G401 (cell line): ENCODE data around the gene TCEAL1. TPM values are rescaled to one million over a fixed set of nuclear protein-coding genes. Genes with fewer than 3 reads are reported as not detected.
"Not testable (repeated sequence)": the region's sequence is repeated elsewhere in the genome, so short reads cannot be mapped to it uniquely, and the experiment has no call there.

Experiments
- DNase-seq: peaks from one replicate; pipeline ENCODE4 v3.0.0-alpha.2; 2015; ENCODE audit warnings: low spot score
- in situ Hi-C: cut with HindIII; loops from 2 replicates; pipeline ENCODE4 v1.10.0; 2016; ENCODE audit warnings: low sequenced_read_pairs, mixed read lengths
- total RNA-seq: library from RNA; depleted of rRNA; stranded (reverse); fragments of >200 nt; shearing (Covaris generic); gene quantifications from 2 replicates; pipeline ENCODE4 v1.2.3, GENCODE V29; 2014

Gene TCEAL1
- total RNA-seq, 1 experiment from 2014 or later, result 27.0 TPM

DNA sequence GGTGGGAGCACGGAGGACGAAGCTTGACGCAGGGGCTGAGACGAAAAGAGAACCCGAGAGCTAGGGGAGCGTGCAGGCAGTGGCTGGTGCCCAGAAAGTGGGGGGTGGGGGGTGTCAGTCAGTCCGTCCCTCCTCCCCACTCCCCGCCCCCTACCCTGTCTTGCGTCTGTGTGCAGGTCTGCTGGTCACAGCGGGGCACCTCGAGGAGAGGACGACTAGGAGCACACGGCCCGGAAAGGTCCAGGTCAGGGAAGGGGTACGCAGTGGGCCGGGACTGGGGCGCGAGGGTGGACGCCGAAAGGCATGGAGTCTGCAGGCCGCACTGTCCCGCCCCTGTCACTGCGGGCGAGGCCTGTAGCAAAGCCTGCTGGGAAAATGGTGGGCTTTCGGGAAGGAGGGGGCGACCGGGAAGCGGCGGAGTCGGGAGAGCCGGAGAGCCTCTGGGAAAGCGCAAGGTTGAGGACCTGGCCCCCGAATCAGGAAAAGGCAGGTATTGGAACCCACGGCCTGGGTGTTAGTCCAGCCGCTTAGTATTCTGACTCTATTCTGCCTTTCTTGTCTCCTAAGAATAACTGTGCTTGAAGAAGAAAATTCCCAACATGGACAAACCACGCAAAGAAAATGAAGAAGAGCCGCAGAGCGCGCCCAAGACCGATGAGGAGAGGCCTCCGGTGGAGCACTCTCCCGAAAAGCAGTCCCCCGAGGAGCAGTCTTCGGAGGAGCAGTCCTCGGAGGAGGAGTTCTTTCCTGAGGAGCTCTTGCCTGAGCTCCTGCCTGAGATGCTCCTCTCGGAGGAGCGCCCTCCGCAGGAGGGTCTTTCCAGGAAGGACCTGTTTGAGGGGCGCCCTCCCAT, 769 bp downstream of the TCEAL1 start:
- peak; percentile 74 for DNase-seq
- in situ Hi-C loops, result no loop called here

DNA sequence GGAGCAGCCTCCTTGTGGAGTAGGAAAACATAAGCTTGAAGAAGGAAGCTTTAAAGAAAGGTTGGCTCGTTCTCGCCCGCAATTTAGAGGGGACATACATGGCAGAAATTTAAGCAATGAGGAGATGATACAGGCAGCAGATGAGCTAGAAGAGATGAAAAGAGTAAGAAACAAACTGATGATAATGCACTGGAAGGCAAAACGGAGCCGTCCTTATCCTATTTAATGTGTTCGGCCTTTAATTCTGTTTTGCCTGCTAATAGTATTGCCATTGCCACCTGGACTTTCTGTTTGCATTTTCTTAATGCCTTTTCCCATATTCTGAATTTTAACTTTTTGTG, 1.4 kb downstream of the TCEAL1 start:
- DNase-seq, result no peak
- in situ Hi-C loops, result no loop called here

DNA sequence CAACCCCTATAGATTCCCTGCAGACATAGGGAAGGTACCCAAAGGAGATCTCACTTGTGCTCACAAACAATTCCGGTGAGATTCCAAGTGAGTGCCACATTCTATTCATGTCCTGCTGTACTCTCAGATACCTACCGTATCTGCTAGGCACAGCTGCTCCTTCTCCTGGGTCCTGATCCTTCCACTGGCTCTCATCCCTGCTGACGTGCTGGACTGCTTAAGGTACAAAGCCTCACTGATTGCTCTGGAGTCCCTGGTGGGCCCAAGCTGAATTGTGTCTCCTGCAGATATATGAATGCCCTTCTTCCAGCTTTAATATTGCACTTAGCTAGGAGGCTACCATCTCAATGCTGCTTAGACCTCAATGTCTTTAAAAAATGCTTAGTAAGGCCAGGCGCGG, 2.4 kb downstream of the TCEAL1 start:
- peak; percentile 25 for DNase-seq
- in situ Hi-C loops, result no loop called here

DNA sequence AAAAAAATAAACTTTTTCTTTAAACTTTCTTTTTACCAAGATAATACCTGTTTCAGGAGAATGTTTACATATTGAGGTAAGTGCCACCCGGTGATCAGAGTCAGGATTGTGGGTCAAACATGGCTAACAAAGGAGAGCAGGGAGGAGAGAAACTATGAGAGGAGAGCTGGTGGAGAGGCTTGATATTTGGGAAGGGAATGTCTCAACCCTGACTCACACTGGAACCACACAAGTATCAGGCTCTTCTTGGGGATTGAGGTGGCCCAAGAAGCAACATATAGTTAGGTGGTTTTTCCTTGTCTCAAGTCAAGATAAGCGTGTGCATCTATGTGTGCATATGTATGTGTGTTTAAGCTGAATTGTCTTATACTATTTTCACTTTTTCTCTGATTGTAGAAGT, 6.7 kb downstream of the TCEAL1 start:
- no peak for DNase-seq
- in situ Hi-C loops, result no loop called here

DNA sequence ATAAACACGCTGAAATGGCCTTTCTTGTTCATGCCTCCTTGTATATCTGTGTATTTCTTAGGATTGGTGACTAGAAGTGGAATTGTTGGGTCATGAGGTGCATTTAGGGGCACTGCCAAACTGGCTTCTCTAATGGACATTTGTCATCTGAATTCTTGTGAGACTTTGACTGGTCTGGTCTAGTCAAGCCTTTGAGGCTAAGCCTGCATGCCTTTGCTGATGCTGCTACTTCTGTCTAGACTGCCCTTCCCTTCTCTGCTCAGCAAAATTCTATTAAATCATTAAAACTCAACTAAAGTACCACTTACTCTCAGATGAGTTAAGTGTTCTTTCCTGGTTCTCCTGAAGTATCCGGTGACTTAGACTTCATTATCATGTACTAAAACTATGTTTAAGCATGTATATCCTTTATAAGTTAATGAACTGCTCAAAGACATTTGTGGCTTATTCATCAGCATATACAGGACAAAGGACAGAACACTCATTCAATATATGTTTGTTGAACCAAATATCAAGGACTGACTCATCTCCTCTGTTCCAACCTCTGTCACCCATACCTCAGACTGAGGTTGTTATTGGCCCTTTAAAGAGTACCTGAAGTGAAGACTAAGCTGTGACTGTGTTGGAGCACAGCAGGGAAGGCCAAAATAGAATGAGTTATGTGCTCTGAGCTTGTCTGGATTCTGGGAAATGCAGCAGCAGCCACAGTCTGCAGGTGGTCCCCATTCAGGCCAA, 9.0 kb downstream of the TCEAL1 start:
- in situ Hi-C loops, result no loop called here

DNA sequence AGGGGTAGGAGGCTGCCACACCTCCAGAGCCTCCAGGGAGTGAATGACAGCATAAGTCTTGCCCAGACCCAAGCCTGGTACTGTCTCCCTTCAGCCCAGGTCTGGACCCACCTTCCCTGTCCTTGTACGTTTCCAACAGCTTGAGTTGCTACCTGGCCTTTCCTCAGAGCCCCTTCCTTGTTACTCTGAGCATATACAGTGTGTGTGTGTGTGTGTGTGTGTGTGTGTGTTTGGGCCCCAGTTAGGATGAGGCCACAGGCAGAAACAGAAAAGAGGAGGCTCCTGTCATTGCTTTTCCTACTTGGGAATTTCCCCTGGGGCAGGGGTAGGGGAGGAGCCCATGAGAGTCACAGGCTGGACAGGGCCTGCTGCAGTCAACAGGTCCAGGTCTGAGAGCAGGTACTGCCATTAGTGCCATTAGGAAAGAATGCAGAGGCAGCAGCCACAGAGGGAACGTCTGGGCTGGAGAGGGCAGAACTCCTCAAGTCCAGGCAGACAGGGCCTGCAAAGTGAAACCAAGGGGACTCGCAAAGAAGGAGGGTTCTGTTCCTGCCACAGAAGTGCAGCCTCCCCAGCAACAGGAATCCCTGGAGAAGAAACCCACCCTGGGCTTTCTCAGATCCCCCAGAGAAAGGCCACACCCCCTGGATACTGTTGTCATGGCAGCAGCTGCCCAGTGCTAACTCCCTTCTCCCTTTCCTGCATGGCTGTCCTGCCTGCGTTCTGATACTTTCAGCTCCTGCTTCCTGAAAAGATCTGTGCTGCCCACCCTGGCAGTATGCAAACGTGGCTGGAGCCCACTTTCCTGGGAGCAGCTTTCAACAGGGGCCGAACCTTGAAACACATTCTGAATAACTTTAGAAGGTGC, 9.9 kb downstream of the TCEAL1 start:
- in situ Hi-C loops, DNase-seq: not testable (repeated sequence)

More for the DNA sequence above, 9.0 kb downstream of the TCEAL1 start:
- DNase-seq, result no peak

DNA sequence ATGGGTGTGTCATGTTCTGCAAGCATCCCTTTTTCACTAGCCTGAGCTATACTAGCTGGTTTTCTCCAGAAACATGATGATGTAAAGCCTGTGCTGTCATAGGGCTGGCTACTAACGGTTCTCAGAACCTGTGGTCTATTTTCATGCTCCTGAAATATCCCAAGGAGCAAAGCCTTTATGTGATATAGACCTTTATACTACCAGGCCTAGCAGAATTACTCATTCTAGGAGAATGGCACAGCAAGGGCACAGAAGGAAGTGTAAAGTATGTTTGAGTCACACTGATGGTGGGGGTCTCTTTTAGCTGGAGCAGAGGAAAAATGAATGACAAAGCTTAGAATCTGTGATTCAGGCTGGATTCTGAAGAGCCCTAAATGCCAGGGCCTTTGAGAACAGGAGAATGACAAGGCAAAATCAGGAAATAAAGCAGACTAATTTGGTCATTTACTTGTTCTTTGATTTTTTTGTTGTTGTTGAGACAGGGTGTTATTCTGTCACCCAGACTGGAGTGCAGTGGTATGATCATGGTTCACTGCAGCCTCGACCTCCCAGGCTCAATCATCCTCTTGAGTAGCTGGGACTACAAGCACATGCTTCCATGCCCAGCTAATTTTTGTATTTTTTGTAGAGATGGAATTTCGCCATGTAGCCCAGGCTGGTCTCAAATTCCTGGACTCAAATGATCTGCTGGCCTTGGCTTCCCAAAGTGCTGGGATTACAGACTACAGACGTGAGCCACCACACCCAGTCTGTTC, 11.8 kb downstream of the TCEAL1 start:
- in situ Hi-C loops, result no loop called here
- DNase-seq, result no peak

DNA sequence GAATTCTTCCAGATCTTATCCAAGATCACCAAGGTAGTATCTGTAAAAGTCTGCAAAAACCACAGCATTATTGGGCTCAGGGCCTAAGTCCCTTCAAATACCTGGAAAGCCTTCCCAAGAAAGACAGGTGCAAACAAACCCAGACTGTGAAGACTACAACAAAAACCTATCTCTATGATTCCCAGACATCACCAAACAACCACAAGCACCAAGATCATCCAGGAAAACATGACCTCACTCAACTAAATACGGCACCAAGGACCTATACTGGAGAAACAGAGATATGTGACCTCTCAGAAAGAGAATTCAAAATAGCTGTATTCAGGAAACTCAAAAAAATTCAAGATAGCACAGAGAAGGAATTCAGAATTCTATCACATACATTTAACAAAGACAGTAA, 15.3 kb downstream of the TCEAL1 start:
- in situ Hi-C loops, result no loop called here
- DNase-seq, result no peak

DNA sequence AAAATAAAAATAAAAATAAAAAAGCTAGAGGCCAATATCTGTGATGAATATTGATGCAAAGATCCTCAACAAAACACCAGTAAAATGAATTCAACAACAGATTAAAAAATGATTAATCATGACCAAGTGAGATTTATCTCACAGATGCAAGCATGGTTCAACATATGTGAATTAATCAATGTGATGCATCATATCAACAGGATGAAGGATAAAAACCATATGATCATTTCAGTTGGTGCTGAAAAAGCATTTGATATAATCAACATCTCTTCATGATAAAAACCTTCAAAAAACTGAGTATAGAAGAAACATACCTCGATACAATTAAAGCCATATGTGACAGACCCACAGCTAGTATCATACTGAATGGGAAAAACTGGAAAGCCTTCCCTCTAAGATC, 18.9 kb downstream of the TCEAL1 start:
- DNase-seq, result no peak
- in situ Hi-C loops, result no loop called here

DNA sequence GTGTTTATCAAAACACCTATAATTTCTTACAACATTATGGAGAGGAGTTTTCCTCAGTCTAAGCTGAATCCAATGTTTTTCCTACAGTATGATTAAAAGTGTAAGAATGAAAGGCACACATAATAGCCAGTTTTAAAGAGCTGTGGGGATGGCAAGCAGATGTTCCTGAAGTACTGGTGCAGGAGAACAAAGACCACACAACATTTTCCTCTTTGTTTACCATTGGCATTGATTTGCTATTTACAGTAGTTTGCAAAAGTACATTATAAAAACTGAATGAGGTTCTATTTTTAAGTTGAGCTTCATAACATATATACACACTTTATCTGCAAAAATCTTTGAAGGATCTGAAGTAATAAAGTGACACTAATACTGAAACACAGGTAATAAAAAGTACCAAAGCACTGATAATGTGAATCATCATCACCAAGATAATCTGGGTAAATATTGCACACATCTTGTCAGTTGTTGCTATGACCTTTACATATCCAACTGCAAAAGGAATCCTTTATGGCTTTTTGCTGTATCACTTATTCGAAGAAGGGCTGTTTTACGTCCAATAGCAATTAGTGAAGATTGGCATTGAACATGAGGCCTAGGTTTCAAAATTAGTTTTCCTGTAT, 22.5 kb downstream of the TCEAL1 start:
- no peak for DNase-seq
- in situ Hi-C loops, result no loop called here

DNA sequence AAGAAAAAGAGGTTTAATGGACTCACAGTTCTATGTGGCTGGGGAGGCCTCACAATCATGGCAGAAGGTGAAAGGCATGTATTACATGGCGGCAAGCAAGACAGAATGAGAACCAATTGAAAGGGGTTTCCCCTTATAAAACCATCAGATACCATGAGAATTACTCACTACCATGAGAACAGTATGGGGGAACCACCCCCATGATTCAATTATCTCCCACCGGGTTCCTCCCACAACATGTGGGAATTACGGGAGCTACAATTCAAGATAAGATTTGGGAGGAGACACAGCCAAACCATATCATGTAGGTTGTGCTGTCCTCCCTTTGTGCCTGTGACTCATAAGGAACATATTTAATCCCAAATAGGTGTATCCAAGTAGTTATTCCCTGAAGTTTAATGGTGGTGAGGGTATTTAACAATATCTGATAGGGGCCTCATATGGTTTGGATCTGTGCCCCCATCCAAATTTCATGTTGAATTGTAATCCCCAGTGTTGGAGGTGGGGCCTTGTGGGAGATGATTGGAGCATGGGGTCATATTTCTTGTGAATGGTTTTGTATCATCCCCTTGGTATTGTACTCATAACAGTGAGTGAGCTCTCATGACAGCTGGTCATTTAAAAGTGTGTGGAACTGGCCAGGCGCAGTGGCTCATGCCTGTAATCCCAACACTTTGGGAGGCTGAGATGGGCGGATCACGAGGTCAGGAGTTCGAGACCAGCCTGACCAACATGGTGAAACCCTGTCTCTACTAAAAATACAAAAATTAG, 26.6 kb downstream of the TCEAL1 start:
- in situ Hi-C loops, DNase-seq: not testable (repeated sequence)

DNA sequence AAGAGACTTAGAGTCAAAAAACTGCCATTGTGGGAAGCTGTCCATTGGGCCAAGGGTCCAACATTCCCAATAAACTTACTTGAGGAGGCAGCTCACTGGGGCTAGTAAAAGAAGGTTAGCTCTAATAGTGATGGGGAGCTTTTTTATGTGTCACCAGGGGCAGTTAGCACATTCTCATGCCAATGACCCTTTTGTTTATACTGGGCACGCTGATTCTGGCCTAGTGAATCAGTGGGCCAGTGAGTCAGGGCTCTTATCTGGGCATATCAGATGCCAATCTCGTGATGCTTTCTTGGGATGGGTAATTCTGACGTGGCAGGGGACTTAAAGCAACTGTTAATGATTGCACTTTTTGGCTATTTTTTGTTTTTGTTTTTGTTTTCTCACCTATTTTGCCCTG, 27.8 kb downstream of the TCEAL1 start:
- no peak for DNase-seq
- in situ Hi-C loops, result no loop called here

DNA sequence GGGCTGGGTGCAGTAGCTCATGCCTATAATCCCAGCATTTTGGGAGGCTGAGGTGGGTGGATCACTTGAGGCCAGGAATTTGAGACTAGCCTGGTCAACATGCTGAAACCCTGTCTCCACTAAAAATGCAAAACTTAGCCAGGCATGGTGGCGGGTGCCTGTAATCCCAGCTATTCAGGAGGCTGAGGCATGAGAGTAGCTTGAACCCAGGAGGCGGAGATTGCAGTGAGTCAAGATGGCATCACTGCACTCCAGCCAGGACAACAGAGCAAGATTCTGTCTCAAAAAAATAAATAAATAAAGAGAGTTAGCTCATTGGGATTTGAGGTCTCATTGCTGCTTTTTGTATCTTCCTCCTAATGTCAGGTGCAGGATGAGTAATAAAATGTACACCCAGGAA, 28.3 kb downstream of the TCEAL1 start:
- DNase-seq, in situ Hi-C loops: not testable (repeated sequence)

DNA sequence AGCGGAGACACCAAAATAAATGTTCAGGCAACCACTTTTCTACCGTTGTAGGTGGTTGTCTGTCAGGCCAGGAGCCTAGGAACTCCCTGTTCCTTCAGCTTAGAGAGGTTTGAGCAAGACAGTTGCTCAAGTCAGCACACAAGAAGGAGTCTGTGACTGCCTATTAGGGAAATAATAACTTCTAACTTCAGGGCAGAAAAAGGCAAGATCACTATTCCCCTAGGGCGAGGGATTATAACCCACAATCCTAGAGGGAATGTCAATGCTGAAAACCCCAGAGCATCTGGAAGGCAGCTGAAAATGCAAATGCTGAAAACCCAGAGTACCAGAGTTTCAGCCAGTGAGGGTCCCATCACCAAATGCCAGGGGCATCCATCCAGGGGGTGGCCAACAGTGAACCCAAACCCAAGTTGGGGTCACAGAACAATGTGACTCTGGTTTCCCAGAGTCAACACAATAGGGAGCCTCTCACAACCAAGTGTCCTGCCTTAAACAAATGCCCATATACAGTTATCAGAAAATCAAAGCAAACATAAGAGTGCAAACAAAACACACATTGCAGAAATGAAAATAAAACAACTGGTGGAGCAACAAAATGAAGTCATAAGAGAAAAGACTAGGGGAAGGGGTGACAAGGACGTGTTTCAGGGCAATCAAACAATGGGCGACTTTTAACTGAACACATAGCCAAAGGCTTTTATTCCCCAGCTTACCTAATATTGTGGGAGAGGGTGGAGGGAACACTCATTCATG, 30.1 kb downstream of the TCEAL1 start:
- in situ Hi-C loops, result no loop called here
- no peak for DNase-seq

DNA sequence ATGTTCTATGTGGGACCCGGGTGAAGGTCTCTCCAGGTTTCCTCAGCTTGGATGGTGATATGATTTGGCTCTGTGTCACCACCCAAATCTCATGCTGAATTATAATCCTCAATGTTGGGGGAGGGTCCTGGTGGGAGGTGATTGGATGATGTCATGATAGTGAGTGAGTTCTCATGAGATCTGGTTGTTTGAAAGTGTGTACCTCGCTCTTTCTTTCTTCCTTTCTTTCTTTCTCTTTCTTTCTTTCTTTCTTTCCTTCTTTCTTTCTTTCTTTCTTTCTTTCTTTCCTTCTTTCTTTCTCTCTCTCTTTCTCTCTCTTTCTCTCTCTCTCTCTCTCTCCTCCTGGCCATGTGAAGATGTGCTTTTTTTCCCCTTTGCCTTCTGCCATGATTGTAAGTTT, 30.7 kb downstream of the TCEAL1 start:
- in situ Hi-C loops, DNase-seq: not testable (repeated sequence)

DNA sequence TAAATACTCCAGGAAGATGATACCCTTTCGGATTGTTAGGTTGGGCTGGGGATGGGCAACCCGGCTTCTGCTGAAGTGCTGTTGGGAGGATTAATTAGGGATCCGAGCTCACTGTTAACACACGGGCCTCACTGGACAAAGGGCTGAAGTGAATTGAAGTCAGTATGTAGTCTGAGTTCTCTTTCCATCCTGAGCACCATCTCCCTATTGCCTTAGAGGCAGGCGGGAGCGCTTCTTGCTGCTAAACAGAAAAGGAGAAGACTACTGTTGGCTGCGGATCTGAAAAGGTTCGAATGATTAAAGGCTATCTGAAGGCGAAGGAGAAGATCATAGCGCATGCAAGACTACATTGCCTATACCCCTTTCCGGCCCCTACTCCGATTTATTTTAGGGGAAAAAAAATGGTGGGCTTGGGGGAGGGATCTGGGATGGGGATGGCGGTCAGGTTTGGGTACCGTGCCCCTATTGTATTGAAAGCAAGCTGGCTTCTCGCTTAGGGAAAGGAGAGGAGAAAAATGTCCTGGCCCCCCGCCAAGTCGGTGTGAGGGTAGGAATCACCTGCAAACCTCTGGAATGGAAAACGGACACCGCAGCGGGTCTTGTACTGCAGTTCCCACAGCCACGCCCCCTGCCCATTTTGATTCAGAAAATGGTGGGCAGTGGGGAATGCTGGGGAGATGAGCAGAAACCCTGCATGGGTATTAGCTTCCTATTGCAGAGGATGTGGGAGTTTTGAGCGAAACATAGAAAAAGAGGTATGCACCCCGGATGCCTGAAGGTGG, 35.4 kb downstream of the TCEAL1 start:
- in situ Hi-C loops, result no loop called here
- DNase-seq, result peak; percentile 24
